Measurements from ENCODE around the gene ACTG1.

ACTG1 gene

GRCh38 chr17:81557276-81558114 is 44.9 kb upstream of the ACTG1 start:
- no peak overlapping the region for H3K9ac ChIP-seq
- H3K27me3 ChIP-seq (ENCODE audit: insufficient read depth, low read depth): no peaks in the 10 kb centered on the region
- no peak overlapping the region for H3K4me3 ChIP-seq (IDR thresholded peaks at IDR 0.05; ENCODE audit: insufficient read depth, low read depth, low read length)
- H4K20me1 ChIP-seq (ENCODE audit: insufficient read depth): no peaks in the 10 kb centered on the region
- H3K27ac ChIP-seq: no peak overlapping the region
- no peak overlapping the region for H3K4me2 ChIP-seq
- H3K4me1 ChIP-seq (ENCODE audit: low read depth, poor library complexity, severe bottlenecking): peaks cover 37% of the 10 kb centered on the region
- peaks cover 11% of the 10 kb centered on the region; the same call in 1 of the 2 replicates for H3K36me3 ChIP-seq (ENCODE audit: insufficient read depth)
- H2AFZ ChIP-seq (ENCODE audit: low read depth): no peak overlapping the region
- no peaks in the 10 kb centered on the region for H3K79me2 ChIP-seq (ENCODE audit: insufficient read depth, low read depth)
- TF ChIP-seq CTCF (conservative IDR thresholded peaks at IDR 0.05; ENCODE audit: low read depth, low read length): no peak

GRCh38 chr17:81556863-81557262 is 44.3 kb upstream of the ACTG1 start:
- Histone ChIP-seq H3K4me1 (ENCODE audit: low read depth, poor library complexity, severe bottlenecking) (peaks cover 36% of the 10 kb centered on the region), H3K79me2 (ENCODE audit: insufficient read depth, low read depth) (no peaks in the 10 kb centered on the region), H3K27me3 (ENCODE audit: insufficient read depth, low read depth) (no peaks in the 10 kb centered on the region), H3K27ac (no peak overlapping the region), H3K9ac (no peak overlapping the region), H2AFZ (ENCODE audit: low read depth) (no peak overlapping the region), H3K36me3 (ENCODE audit: insufficient read depth) (peaks cover 11% of the 10 kb centered on the region; the same call in 1 of the 2 replicates), H3K4me2 (no peak overlapping the region), H3K4me3 (IDR thresholded peaks at IDR 0.05; ENCODE audit: insufficient read depth, low read depth, low read length) (no peak overlapping the region), H4K20me1 (ENCODE audit: insufficient read depth) (no peaks in the 10 kb centered on the region)
- TF ChIP-seq CTCF (conservative IDR thresholded peaks at IDR 0.05; ENCODE audit: low read depth, low read length): no peak

GRCh38 chr17:81556175-81556691 is 43.6 kb upstream of the ACTG1 start:
- no peak overlapping the region for H3K4me3 ChIP-seq (IDR thresholded peaks at IDR 0.05; ENCODE audit: insufficient read depth, low read depth, low read length)
- H3K27me3 ChIP-seq (ENCODE audit: insufficient read depth, low read depth): no peaks in the 10 kb centered on the region
- peaks cover 38% of the 10 kb centered on the region for H3K4me1 ChIP-seq (ENCODE audit: low read depth, poor library complexity, severe bottlenecking)
- H3K9ac ChIP-seq: no peak overlapping the region
- H3K27ac ChIP-seq: no peak overlapping the region
- H3K4me2 ChIP-seq: no peak overlapping the region
- H3K79me2 ChIP-seq (ENCODE audit: insufficient read depth, low read depth): peaks cover 4% of the 10 kb centered on the region
- TF ChIP-seq CTCF (conservative IDR thresholded peaks at IDR 0.05; ENCODE audit: low read depth, low read length): no peak
- no peaks in the 10 kb centered on the region for H4K20me1 ChIP-seq (ENCODE audit: insufficient read depth)
- peaks cover 11% of the 10 kb centered on the region; the same call in 1 of the 2 replicates for H3K36me3 ChIP-seq (ENCODE audit: insufficient read depth)
- H2AFZ ChIP-seq (ENCODE audit: low read depth): no peak overlapping the region

GRCh38 chr17:81553616-81554181 is 41.1 kb upstream of the ACTG1 start:
- H3K4me1 ChIP-seq (ENCODE audit: low read depth, poor library complexity, severe bottlenecking): peaks cover 41% of the 10 kb centered on the region
- peak overlapping the region; percentile 2; the same call in 1 of the 2 replicates for H3K9ac ChIP-seq
- peak overlapping the region; percentile 76; the same call in 1 of the 2 replicates for H2AFZ ChIP-seq (ENCODE audit: low read depth)
- peak overlapping the region; percentile 91 for H3K4me2 ChIP-seq
- no peaks in the 10 kb centered on the region; the same call in 1 of the 2 replicates for H3K36me3 ChIP-seq (ENCODE audit: insufficient read depth)
- H3K4me3 ChIP-seq (IDR thresholded peaks at IDR 0.05; ENCODE audit: insufficient read depth, low read depth, low read length): no peak overlapping the region
- H3K27me3 ChIP-seq (ENCODE audit: insufficient read depth, low read depth): no peaks in the 10 kb centered on the region
- no peak; the same call in 1 of the 2 replicates for TF ChIP-seq CTCF (conservative IDR thresholded peaks at IDR 0.05; ENCODE audit: low read depth, low read length)
- H3K27ac ChIP-seq: peak overlapping the region; percentile 45
- peaks cover 20% of the 10 kb centered on the region for H3K79me2 ChIP-seq (ENCODE audit: insufficient read depth, low read depth)
- no peaks in the 10 kb centered on the region for H4K20me1 ChIP-seq (ENCODE audit: insufficient read depth)

All from KMS-11 (cell line).